ENCODE results near the gene PMFBP1. TPM values are rescaled to one million over a fixed set of nuclear protein-coding genes. Genes with fewer than 3 reads are reported as not detected.

The PMFBP1 gene
- total and polyA plus RNA-seq, 10 donors: 0.52 to 17.2 (median 1.1) TPM

DNA sequence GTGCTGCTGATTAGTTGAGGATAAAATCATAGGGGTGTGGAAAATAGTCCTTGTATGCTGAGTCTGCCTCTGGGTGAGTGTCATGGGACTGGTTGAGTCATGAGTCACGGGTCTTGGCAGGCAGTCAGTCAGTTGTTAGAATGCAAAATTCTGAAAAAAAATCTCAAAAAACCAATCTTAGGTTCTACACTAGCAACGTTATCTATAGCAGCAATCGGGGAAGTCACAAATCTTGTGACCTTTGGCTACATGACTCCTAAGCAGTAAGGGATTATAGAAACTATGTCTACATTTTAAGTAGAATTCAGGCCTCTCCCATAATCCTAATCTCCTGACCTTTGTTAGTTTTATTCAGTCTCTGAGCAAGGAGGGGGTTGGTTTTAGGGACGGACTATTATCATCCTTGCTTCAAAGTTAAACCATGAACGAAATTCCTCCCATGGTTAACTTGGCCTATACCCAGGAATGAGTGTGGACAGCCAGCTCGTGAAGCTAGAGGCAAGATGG lies 18.0 kb upstream of the PMFBP1 start:
- no peak overlapping the region for H3K4me3 ChIP-seq
- H3K4me1 ChIP-seq: no peaks in the 10 kb centered on the region
- no peak overlapping the region for H3K27ac ChIP-seq
- DNase-seq: no peak
- TF ChIP-seq POLR2AphosphoS5 (IDR thresholded peaks at IDR 0.05) (no peak), POLR2A (IDR thresholded peaks at IDR 0.05) (no peak)
- TF ChIP-seq, protein P1, sequence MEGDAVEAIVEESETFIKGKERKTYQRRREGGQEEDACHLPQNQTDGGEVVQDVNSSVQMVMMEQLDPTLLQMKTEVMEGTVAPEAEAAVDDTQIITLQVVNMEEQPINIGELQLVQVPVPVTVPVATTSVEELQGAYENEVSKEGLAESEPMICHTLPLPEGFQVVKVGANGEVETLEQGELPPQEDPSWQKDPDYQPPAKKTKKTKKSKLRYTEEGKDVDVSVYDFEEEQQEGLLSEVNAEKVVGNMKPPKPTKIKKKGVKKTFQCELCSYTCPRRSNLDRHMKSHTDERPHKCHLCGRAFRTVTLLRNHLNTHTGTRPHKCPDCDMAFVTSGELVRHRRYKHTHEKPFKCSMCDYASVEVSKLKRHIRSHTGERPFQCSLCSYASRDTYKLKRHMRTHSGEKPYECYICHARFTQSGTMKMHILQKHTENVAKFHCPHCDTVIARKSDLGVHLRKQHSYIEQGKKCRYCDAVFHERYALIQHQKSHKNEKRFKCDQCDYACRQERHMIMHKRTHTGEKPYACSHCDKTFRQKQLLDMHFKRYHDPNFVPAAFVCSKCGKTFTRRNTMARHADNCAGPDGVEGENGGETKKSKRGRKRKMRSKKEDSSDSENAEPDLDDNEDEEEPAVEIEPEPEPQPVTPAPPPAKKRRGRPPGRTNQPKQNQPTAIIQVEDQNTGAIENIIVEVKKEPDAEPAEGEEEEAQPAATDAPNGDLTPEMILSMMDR (IDR thresholded peaks at IDR 0.05 in 8 of 11, conservative IDR thresholded peaks at IDR 0.05 in 3 of 11): no peak
- 65 to 85% (median 76%) methylated on average over 6 of the region's 6 CpGs for WGBS, 5 donors
- no peaks in the 10 kb centered on the region for H3K9me3 ChIP-seq
- H3K27me3 ChIP-seq (replicated peaks in 1 of 7): no peaks in the 10 kb centered on the region
- intact Hi-C loops (cut with DNase I; ENCODE audit: low total_unique reads): no loop called here
- no peaks in the 10 kb centered on the region for H3K36me3 ChIP-seq

DNA sequence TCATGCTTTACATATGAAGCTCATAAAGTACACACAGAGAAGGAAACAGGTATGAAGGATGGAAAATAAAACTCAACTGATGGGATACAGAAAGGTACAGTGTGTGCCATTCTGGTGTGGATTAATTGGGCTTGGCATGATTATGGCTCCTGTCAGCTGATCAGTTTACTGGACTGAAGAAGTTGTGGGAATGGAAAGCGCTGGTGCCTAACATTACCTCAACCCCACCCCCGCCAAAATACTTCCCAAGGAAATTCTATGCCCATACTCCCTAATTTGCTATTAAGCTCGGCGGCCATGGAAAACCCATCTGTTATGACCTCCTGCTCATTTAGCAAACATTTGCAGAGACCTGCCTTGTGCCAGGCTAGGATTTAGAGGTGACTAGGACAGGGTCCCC lies 16.6 kb upstream of the PMFBP1 start:
- intact Hi-C loops (cut with DNase I; ENCODE audit: low total_unique reads): no loop called here
- TF ChIP-seq, protein P1 (IDR thresholded peaks at IDR 0.05 in 8 of 11, conservative IDR thresholded peaks at IDR 0.05 in 3 of 11): no peak
- TF ChIP-seq POLR2AphosphoS5 (IDR thresholded peaks at IDR 0.05) (no peak), POLR2A (IDR thresholded peaks at IDR 0.05) (no peak)
- no peak overlapping the region for H3K27ac ChIP-seq

DNA sequence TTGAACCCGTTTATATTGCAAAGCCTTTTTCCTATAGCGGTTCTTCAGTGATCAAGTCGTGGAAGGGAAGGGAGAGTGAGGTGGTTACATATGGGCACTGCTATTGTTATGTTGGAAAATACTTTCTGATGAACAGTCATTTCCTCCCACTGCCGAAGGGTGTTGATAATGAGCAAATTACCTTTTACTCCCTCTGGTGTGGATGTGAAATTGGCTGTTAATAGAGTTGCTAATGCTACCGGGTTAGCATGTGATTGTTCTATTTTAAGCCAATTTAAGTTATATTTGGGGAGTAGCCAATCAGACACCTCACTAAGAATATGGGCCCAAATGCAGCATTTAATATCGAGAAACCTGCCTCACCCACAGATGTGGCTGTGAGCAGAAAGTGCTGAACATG lies 15.6 kb upstream of the PMFBP1 start:
- Histone ChIP-seq H3K27ac (no peak overlapping the region), H3K9me3 (no peaks in the 10 kb centered on the region), H3K27me3 (replicated peaks in 1 of 7) (no peaks in the 10 kb centered on the region), H3K4me1 (no peaks in the 10 kb centered on the region), H3K36me3 (no peaks in the 10 kb centered on the region), H3K4me3 (no peak overlapping the region)
- WGBS, 5 donors: 66 to 78% (median 74%) methylated on average over 6 of the region's 6 CpGs
- TF ChIP-seq POLR2A (IDR thresholded peaks at IDR 0.05) (no peak), POLR2AphosphoS5 (IDR thresholded peaks at IDR 0.05) (no peak)
- TF ChIP-seq, protein P1 (IDR thresholded peaks at IDR 0.05 in 8 of 11, conservative IDR thresholded peaks at IDR 0.05 in 3 of 11): no peak
- no peak for DNase-seq
- intact Hi-C loops (cut with DNase I; ENCODE audit: low total_unique reads): no loop called here

More for the DNA sequence above, 16.6 kb upstream of the PMFBP1 start:
- Histone ChIP-seq H3K9me3 (no peaks in the 10 kb centered on the region), H3K27me3 (replicated peaks in 1 of 7) (no peaks in the 10 kb centered on the region), H3K36me3 (no peaks in the 10 kb centered on the region), H3K4me3 (no peak overlapping the region), H3K4me1 (no peaks in the 10 kb centered on the region)
- DNase-seq: no peak
- 90 to 97% (median 95%) methylated on average over 4 of the region's 4 CpGs for WGBS, 5 donors

DNA sequence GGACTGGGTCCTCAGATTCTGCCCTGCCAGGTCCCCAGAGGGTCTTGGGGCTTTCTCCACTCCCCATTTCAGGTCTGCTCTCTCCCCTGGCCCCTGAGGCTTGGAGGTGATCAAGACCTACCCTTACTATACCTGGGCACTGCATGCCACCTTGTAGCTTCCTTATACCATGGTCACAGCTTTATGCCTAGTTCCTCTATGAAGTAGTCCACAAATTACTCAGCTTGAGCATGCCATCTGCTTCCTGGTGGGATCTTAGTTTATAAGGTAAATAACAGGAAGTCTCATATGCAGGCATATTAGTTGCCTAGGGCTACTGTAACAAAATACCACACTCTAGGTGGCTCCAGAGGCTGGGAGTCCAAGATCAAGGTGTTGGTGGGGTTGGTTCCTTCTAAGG lies 11.0 kb upstream of the PMFBP1 start:
- no peak for TF ChIP-seq POLR2A (IDR thresholded peaks at IDR 0.05)
- TF ChIP-seq, protein P1 (IDR thresholded peaks at IDR 0.05 in 8 of 11, conservative IDR thresholded peaks at IDR 0.05 in 3 of 11): no peak
- no peak for TF ChIP-seq POLR2AphosphoS5 (IDR thresholded peaks at IDR 0.05)
- Histone ChIP-seq H3K4me3 (no peak overlapping the region), H3K36me3 (no peaks in the 10 kb centered on the region), H3K27me3 (replicated peaks in 1 of 7) (no peaks in the 10 kb centered on the region), H3K4me1 (no peaks in the 10 kb centered on the region), H3K27ac (no peak overlapping the region), H3K9me3 (no peaks in the 10 kb centered on the region)
- no peak for DNase-seq
- intact Hi-C loops (cut with DNase I; ENCODE audit: low total_unique reads): no loop called here

Measured in spleen (tissue), 11 donors.